GM12801 (cell line): ENCODE measurements around the gene HSF5.

ENCODE experiments used
- CTCF ChIP-seq: IDR thresholded peaks from one replicate; pipeline ENCODE4 v1.5.1; 2011; ENCODE audit warnings: control low read depth; ENCODE audit not compliant: insufficient read length; ENCODE audit errors: extremely low read depth

The HSF5 gene

GRCh38 chr17:58436805-58437239 is 51.4 kb downstream of the HSF5 start:
- TF ChIP-seq CTCF, result no peak

- no peak for TF ChIP-seq CTCF
Measured at GRCh38 chr17:58436245-58436644, 52.0 kb downstream of the HSF5 start.

- no peak for TF ChIP-seq CTCF
Measured at GRCh38 chr17:58432806-58433573, 55.2 kb downstream of the HSF5 start.

- TF ChIP-seq CTCF, result no peak
Measured at GRCh38 chr17:58427807-58428206, 60.4 kb downstream of the HSF5 start.

- no peak for TF ChIP-seq CTCF
Measured at GRCh38 chr17:58421711-58422110, 66.5 kb downstream of the HSF5 start.

- no peak for TF ChIP-seq CTCF
Measured at GRCh38 chr17:58420827-58421226, 67.4 kb downstream of the HSF5 start.

- no peak for TF ChIP-seq CTCF
Measured at GRCh38 chr17:58417300-58418092, 70.7 kb downstream of the HSF5 start, which contains the start of gene RNF43. TSS of gene RNF43 (minus strand) at chr17:58417534. CDS start at chr17:58415577, 1,957 bp downstream.
